Middle frontal gyrus (tissue), 1 donor: ENCODE results near the gene PTPRZ1.

Experiments used
- DNase-seq: peaks from one replicate; pipeline ENCODE4 v3.0.0-alpha.2; 2015; ENCODE audit warnings: low spot score; ENCODE audit errors: extremely low spot score

The PTPRZ1 gene

DNA sequence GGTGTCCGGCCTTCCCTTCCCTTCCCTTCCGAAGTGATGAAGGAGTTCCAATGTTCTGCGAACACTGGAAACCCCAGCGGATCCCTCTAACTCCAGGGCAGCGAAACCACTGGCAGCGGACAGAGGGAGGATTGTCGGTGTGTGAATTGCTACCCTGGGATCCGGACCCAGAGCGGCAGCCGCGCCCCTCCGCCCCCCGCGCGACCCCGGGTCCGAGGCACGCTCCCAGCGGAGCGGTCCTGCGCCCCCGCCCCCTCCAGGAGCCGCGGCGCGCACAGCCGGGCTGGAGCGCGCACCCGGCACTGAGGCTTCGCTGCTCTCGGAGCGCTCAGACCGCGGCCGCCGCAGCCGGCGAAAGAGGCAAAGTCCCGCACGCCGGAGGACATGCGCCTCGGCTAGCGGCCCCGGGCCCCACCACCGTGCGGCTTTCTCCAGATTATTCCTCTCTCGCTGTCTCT is at the start of gene PTPRZ1:
Gene PTPRZ1 (plus strand): TSS at position 331 of the 458 bp plus-strand sequence. CDS start 339 bp downstream, outside the sequence.
- no peak for DNase-seq

DNA sequence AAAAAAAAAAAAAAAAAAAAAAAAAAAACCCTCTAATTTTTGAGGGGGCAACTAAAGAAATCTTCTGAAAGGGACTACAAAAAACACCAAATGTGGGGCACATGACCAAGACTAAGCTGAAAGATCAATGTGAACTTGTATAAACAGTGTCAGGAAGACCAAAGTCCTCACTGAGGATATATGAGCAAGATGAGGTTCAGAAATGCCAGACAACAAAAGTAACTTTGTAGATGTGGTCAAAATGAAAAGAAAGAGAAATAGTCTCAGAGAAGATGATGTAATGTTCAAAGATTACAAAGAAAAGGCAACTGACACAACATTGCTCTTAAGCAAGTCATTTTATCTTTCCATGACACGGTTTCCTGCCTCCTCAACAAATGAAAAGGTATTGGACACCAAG is 48.7 kb upstream of the PTPRZ1 start:
- no peak for DNase-seq

DNA sequence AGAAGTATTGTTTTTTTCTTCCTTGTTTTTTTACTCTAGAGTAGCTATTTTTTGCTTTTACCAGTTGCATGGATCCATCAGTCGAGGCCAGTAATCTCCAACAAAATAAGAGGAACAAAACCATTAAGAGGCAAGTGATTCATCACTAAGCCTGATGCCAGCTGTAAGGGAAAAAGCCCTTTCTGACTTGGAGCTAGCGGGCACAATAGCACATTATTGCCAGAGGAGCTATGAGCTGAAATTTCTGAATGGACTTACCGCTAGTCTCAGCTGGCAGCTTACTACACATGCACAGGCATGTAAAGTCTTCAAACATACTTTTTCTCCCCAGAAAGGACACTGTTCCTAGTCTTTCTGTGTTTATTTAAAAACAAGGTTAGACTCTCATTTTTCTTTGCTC is 41.6 kb upstream of the PTPRZ1 start:
- no peak for DNase-seq

DNA sequence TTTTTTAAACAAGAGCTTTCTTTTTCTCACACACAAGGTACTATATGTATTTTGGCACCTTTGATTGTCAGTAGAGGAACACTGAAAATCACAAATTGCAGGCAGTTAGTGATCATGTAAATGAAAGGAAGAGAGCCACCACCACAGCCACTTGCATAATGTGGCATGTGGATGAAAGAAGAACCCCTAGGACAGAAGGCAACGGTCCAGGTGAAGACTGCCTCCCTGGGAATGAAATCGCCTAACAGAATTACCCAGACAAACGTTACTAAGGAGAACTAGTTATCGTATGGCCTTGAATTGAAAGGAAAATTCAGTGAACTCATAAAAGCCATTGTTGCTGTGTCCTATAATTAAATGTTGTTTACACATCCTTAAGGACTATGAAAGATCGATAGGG is 41.2 kb upstream of the PTPRZ1 start:
- no peak for DNase-seq

DNA sequence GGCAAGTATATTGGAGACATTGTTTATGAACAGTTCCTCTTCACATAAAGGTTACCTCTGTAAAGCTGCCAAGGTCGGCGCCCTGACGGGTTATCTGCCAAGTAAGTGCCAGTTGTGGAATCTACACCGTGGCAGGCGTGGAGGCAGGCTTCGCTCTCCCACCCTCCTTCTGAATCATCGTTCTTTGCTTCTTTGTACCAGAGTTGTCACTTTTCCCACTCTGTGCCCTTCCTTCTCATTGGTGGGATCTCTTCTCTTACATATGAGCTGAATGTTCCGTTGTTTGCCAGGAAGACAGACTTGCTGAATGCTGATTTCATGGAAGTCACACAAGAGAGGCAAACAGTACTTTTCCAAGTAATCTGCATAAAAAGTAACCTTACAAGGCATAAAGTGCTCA is 40.6 kb upstream of the PTPRZ1 start:
- no peak for DNase-seq

DNA sequence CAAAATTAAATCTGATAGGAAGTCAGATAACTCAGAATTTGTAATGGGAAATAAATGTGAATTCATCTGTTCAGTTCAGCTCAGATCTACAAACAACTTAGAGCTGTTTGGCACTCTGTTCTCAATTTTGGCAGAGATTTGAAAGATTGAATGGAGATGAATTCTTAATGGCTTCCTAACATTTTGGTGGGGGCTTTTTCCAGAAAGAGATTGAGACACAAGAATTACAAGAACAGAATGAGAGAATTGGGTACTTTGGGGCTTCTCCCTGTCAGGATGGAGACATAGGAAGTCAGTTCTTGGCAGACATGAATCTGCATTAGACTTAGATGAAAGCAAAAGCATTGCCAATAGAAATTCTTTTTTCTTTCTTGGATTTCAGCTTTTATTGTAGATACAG is 39.0 kb upstream of the PTPRZ1 start:
- no peak for DNase-seq

DNA sequence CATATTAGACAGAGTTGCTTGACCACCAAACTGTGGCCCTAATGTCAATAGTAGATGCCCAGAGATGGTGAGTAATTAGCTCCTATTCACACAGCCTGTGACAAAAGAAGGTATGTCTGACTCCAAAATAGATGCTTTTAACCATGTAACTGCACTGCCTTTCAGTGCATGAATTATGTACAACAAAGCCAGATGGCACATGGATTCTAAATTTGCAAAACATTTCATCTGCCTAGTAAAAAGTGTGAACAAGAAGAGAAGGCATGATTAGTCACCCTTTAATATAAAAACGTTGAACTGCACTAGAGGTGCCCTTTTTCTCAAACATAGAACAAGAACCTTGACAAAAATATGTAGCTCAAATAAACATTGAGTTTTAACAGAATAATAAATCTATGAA is 35.5 kb upstream of the PTPRZ1 start:
- no peak for DNase-seq

DNA sequence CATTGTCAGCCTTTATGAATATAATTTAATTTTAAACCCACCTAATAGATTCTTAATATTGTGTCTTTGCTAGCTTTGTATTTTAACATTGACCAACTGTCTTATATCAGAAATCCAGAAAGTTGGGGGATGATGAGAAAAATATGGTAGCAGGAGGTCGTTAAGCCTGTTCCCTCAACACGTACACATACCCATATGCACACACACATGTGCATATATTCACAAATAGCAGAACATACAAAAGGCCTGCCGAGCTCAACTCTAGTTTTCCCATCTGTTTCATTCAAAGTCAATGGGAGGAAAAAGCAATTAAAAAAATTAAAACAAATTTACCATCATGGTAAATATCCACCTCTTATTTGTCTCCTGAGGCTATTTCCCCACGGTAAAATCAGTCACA is 25.9 kb upstream of the PTPRZ1 start:
- no peak for DNase-seq

DNA sequence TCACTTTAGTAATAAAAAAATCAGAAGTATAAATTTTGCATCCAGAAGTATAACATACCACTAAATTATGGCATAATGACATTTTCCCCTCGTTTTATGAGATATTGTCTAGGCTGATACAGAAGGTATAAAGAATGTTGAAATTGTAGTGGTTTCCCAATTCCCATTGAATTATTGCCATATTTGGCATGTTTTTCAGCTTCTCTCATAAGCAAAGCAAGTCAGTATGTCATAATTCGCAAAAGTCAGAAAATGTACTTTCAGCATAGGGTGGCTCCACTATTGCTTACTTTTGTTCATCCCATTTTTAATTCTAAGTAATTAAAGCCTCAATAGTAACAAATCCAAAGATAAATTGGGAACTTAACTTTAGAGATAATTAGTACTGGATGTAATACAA is 19.7 kb upstream of the PTPRZ1 start:
- DNase-seq, result no peak

DNA sequence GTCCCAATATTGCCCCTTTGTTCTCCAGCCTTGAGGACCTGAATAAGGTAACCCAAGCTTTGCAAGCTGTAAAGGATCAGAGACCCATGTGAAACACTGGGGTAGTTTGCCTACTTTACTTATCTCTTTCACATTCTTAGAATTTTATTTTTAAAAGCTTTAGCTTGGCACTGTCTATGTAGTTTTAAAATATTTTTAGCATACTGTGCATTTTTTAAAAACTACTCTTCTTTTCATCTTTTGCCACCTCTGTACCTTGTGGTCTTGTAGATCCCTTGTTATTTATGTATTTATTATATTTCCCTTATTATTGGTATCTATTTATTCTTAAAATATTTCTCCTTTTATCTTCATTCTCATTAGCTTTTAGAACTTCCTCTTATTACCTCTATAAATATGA is 12.0 kb upstream of the PTPRZ1 start:
- DNase-seq, result no peak

DNA sequence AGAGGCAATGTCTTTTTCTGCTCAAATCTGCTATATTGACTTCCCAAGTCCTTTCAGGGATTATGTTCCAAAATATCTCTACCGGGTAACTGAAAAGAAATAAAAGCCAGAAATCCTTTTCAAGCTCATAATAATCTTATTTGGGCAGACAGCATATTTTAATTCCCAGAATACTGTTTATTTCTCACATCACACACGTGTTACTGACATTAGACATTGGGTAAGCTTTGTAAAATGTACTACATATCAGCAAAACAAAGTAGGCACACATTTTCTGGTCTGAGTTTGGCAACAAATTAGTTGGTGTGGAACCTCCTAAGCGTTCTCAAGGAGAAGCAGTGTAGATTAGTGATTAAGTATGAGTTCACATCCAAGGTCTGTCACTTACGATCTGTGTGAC is 10.4 kb upstream of the PTPRZ1 start:
- no peak for DNase-seq

DNA sequence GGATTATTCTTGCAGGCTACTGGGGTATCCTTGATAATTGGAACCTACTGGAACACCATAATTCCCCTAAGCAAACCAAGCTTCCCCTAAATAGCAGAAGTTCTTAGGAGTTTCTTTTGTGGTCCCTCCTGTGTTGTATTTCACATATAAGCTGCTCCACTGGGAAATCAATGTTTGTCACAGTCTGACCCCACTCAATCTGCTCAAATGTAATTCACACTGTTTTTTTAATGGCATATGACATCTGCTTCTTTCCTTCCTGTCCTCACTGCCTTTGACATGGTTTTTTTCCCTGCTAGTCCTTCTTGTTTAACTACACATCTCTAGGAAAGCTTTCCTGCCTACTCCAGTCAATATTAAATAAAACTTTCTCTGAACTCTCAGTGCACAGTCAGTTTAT is 1.8 kb upstream of the PTPRZ1 start:
- DNase-seq, result no peak

DNA sequence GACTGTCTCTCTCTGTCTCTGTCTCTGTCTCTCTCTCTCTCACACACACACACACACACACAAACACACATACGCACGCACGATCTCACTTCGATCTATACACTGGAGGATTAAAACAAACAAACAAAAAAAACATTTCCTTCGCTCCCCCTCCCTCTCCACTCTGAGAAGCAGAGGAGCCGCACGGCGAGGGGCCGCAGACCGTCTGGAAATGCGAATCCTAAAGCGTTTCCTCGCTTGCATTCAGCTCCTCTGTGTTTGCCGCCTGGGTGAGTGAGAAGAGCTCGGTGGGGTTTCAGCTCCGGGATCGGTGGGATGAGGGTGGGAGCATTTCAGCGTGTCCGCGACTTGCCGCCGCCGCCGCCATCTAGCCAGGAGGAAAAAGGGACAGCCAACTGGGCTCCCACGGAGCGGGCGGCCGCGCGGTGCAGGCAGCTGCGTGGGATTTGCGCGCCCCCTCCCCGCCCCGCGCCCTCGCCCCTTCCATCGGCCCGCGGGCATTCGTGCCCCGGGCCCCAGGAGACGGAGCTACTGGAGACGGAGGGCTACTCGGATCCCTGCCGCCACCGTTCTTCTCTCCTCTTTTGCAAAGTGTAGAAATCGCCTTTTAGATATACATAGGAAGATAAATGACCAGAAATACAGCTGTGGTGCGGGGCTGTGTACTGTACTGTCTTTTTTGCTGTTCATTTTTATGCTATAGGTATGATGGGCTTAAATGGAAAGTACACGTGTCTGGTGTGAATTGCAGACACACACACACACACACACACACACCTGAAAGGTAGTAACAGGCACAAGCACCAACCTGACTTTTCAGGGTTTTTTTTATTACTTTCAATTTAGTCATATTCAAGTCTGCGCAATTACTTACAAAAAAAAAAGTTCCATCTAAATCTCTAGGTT is 581 bp downstream of the PTPRZ1 start:
- DNase-seq, result no peak

DNA sequence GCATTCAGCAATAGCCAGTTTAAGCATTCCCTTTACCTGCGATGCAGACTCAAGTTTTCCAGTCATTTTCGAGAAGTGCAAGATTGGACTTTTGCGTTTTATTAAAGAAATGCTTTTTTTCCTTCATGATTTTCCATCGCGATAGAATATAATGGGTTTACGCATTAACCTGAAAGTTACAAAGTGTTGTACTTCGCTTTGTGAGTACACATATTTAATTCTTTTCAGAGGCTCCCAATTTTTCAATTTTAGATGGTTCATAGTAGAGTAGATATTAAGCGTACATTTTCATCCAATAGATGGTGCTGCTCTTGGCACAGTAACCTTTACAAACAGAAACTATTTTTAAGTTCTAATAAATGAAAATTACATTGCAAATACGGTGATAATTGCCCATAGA is 1.3 kb downstream of the PTPRZ1 start:
- no peak for DNase-seq

DNA sequence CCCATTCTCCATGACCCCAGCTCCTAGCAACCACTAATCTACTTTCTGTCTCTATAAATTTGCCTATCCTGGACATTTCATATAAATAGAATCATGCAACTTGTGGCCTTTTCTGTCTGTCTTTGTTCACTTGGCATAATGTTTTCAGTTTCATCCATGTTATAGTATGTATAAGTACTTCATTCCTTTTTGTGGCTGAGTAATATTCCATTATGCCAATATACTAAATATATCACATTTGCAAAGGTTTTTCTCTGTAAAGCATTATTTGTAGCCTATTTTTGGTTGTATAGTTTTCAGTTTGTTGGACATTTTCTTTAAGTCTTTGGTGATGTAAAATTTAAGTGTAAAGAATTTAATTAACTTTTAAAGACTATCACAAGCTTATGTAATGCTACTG is 2.2 kb downstream of the PTPRZ1 start:
- DNase-seq, result no peak

DNA sequence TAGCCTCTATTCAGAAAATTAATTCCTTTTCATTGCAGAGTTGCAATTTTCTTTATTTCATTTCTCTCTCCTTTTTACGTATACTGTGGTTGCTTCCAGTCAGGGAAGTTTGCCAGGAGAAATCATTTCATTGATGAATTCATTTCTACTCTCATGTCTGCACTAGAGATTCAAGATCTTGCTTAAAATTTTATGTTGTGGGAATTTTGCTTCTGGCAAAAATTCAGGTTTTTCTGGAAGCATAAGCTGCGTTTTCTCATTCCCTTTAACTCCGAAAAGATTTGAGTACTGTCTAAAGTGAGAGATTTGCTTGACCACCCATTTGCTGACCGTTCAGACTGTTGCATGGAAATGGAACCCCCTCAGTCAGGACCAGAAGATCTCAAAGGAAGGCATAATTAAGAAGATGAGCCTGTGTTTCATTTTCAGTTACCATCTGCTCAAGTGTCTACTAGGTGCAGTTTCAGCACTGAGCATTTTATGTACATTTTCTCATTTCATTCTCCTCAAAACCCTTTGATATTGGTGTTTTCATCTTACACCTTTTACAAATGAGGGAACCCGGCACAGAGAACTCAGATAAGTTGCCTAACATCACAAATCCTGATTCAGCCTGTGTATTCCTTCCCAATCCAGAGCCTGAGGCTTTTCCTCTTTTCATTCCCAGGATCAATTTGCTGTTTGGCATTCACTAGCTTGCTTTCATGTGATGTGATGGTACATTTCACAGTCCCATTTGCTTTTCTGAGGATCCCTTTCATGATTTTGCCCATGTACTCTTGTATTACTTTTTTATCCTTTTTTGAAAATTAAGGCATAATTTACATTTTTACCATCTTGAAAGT is 3.9 kb downstream of the PTPRZ1 start:
- DNase-seq, result no peak

DNA sequence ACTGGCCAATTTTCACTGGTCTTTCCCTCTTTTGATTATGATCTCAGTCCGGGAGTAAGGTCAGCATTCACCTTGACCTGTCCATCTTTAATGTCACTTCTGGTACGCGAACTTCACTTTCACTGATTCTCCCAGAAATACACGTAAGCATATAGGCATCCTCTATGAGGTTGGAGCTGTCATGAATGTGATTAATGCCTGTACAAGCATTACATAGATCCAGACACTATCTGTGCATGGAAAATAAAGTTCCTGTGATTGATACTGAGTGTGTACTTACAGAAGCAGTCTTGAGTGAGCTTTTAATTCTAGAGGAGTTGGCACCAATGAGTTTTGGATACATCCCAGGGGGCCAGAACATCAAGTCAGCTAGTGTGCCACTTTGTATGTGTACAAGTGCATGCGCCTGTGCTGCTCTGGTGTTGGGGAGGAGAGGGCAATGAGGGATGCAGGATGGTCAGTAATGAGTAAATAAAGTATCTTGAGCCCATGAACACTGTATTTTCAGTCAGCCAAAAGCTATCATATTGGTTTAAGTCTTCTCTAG is 6.0 kb downstream of the PTPRZ1 start:
- DNase-seq, result no peak

DNA sequence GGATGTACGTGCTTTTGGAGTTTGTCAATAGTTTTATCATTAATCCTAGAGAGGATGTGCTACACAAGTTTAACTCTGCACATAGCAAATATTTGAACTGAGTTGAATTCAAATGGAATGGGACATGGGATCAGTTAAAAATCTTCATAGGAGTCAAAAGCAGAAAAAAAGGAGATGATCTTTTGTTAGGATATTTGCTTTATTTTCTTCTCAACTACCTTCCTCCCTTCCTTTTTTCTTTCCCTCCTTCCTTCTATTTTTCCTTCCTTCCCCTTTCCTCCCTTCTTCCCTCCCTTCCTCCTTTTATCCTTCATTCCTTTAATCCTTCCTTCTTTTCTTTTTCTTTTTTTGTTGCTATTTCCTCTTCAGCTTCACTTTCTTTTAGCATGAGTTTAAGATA is 6.6 kb downstream of the PTPRZ1 start:
- DNase-seq, result no peak

DNA sequence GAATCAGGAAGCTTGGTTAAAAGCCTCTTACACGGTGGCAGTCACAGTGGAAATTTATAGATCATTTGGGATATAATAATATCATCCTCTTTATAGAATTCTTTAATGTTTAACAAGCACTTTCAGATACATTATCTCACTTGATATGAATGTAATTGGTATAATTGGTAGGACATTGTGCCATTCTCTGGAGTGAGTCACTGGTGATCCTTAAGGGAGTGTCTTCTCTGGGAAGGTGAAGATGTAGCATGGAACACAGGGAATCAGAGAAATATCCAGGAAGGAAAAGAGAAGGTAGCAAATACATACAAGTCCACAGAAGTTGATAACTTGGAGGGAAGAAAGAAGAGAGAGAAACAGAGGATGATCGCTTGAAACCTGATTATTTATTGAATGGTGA is 9.8 kb downstream of the PTPRZ1 start:
- no peak for DNase-seq

DNA sequence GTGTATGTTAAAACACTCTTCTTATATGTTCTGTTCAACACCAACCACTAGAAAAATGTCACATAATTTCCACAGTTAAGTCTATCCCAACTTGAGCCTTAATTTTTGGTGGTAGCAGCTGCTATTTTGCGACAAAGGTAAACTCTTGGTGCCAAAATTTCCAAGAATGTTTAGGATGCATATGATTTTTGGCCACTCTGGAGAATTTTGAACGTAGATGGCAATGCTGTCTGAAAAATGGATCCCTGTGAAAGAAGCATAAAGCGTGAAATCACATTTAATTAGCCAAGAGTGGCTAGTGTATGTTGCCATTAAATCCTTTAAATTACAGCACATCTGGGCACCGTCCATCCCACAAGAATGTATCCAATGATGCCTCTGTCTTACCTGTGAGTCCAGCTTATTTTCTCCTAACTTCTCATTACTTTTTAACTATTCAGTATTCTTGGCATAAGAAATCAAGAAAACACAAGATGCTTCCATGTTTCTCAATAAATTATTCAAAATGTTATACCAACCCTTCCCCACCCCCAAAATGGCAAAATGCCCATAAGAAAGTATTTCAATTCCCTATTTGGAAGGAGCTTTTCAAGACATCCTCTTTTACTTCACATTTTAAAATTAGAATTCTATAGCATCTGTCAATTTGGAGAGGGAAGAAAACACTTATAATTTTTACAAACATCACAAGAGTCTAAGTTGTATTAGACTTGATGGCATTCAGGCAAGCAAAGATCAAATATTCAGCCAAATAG is 12.4 kb downstream of the PTPRZ1 start:
- no peak for DNase-seq

DNA sequence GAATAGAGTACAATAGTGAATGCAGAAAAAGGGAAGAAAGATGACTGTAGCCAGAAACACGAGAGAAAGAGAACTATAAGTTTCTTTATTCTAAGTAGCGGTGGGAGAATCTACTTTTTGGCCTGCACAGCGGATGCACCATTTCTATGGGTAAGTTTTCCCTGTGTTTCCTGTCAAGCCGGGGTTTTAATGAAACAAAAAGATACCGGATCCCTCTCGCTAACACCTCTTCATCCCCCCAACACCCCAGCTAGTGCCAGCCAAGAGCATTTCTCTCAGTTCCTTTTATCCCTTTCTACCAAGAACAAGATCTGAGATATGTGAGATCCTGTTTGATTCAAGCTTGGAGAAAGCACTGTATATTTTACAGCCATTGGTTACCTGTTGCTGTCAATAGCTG is 14.7 kb downstream of the PTPRZ1 start:
- no peak for DNase-seq
